ENCODE results near the gene MYO7B. TPM values are rescaled to one million over a fixed set of nuclear protein-coding genes. Genes with fewer than 3 reads are reported as not detected.
"Not testable (repeated sequence)": the region's sequence is repeated elsewhere in the genome, so short reads cannot be mapped to it uniquely, and the experiment has no call there.

The MYO7B gene
- total RNA-seq, 3 donors from 2014 or later, result 0.32 to 2.3 TPM; not detected in 1

DNA sequence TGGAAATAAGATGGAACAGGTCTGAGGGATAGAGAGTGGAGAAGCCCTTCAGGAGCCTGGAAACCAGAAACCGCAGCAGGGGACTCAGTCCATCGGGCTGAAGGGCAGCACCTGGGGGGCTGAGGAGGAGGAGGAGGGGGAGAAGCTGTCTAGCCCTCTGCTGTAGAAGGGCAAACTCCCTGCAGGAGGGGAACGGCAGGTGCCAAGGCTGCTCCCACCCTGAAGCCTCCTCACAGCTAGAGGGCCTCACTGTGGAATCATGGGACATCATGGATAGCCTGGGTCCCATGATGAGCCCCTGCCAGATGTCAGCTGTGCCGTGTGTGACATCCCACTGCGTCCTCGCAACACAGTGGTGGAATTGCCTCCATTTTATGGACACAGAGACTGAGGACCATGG lies 435 bp downstream of the MYO7B start:
- no peaks in the 10 kb centered on the region for H3K36me3 ChIP-seq
- H3K4me3 ChIP-seq, result no peak overlapping the region
- no peaks in the 10 kb centered on the region for H3K9me3 ChIP-seq
- no peaks in the 10 kb centered on the region for H3K27me3 ChIP-seq
- TF ChIP-seq, protein P1, sequence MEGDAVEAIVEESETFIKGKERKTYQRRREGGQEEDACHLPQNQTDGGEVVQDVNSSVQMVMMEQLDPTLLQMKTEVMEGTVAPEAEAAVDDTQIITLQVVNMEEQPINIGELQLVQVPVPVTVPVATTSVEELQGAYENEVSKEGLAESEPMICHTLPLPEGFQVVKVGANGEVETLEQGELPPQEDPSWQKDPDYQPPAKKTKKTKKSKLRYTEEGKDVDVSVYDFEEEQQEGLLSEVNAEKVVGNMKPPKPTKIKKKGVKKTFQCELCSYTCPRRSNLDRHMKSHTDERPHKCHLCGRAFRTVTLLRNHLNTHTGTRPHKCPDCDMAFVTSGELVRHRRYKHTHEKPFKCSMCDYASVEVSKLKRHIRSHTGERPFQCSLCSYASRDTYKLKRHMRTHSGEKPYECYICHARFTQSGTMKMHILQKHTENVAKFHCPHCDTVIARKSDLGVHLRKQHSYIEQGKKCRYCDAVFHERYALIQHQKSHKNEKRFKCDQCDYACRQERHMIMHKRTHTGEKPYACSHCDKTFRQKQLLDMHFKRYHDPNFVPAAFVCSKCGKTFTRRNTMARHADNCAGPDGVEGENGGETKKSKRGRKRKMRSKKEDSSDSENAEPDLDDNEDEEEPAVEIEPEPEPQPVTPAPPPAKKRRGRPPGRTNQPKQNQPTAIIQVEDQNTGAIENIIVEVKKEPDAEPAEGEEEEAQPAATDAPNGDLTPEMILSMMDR (IDR thresholded peaks at IDR 0.05), result no peak
- no peak for TF ChIP-seq POLR2AphosphoS5 (IDR thresholded peaks at IDR 0.05)
- no peak for TF ChIP-seq POLR2A (IDR thresholded peaks at IDR 0.05)
- H3K27ac ChIP-seq, result no peak overlapping the region
- intact Hi-C loops (cut with DNase I; ENCODE audit: low total_unique reads), result no loop called here
- no peak for DNase-seq (ENCODE audit: low spot score in 2 of 2)
- H3K4me1 ChIP-seq, result no peaks in the 10 kb centered on the region

DNA sequence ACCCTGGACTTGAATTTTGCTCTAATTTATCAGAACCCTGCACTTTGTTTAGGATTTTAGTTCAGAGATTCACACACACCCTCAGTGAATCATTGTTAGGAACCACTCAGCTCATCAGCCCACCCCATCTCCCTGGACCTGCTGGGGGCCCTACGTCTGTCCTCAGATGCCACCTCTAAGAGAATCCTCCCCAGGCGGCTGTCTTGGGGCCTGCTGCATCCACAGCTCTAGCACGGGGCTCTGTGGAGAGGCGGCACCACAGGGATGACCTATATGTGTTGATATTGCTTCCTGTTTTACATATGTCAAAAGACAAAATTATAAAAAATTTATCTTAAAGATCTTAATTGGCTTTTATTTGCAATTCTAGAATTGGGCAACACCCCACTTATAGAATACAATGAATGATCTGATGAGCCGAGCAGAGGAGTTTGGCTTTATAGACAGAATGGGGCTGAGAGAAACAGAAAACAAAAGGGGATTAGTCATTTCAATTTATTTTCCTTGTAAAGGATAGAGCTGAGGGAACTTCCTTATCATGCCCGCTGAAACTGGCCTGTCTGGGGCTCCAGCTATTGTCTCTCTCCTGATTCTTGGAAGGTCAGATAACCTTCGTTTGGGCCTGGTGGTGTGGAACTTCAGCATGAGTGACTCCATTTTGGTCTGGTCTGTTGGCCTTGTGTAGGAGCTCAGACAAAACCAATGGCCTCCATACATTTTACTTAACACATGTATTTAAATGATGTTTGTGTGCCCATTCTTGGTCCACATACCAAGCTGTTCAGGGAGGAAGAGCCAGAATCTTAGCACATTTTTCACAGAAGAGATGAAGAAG lies 1.4 kb downstream of the MYO7B start:
- Histone ChIP-seq H3K9me3 (no peaks in the 10 kb centered on the region), H3K27me3 (no peaks in the 10 kb centered on the region), H3K4me1 (no peaks in the 10 kb centered on the region), H3K4me3 (no peak overlapping the region), H3K36me3 (no peaks in the 10 kb centered on the region), H3K27ac (no peak overlapping the region)
- TF ChIP-seq POLR2AphosphoS5 (IDR thresholded peaks at IDR 0.05) (no peak), POLR2A (IDR thresholded peaks at IDR 0.05) (no peak)
- TF ChIP-seq, protein P1 (IDR thresholded peaks at IDR 0.05), result no peak
- DNase-seq (ENCODE audit: low spot score in 2 of 2), result no peak
- intact Hi-C loops (cut with DNase I; ENCODE audit: low total_unique reads), result no loop called here

DNA sequence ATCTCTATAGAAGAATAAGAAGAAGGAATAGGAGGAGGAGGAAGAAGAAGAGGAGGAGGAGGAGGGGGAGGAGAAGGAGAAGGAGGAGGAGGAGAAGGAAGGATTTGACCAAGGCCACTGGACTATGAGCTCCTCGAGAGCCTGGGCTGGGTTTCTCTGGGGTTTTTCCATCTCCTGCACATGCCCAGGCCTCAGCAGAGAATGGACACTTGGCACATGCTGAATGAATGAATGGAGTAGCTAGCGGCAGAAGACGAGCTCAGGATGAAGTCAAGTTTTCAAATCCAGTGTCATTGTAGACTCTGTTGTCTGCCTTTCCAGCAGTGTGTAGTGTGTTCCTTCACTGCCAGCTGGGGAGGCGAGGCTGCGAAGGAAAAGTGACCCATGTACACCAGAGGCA lies 2.2 kb downstream of the MYO7B start:
- no peaks in the 10 kb centered on the region for H3K9me3 ChIP-seq
- no peaks in the 10 kb centered on the region for H3K4me1 ChIP-seq
- no peak overlapping the region for H3K4me3 ChIP-seq
- TF ChIP-seq, protein P1 (IDR thresholded peaks at IDR 0.05), result no peak
- TF ChIP-seq POLR2AphosphoS5 (IDR thresholded peaks at IDR 0.05) (no peak), POLR2A (IDR thresholded peaks at IDR 0.05) (no peak)
- H3K27ac ChIP-seq, result no peak overlapping the region
- H3K27me3 ChIP-seq, result no peaks in the 10 kb centered on the region
- intact Hi-C loops (cut with DNase I; ENCODE audit: low total_unique reads), result no loop called here
- no peaks in the 10 kb centered on the region for H3K36me3 ChIP-seq
- DNase-seq (ENCODE audit: low spot score in 2 of 2), result no peak

DNA sequence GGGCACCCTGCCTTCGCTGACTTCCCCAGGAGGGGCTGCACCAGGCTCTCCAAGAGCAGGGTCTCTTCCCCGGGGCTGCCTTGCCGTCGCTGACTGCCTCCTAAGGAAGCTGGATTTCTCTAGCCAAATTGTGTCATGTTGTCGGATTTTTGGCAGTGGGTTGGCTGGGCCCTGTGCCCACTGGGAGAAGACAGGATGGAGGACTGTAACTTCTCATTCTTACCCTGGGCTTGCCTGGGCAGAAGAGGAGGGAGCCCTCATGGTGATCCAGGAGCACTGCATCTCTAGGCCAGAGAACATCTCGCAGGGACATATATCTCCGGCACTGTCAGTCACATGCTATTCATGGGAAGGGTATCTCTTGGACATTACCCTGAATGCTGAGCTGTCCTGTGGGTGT lies 6.3 kb downstream of the MYO7B start:
- Histone ChIP-seq H3K9me3 (no peaks in the 10 kb centered on the region), H3K4me1 (no peaks in the 10 kb centered on the region), H3K27ac (no peak overlapping the region), H3K27me3 (no peaks in the 10 kb centered on the region), H3K4me3 (no peak overlapping the region), H3K36me3 (no peaks in the 10 kb centered on the region)
- TF ChIP-seq POLR2A (IDR thresholded peaks at IDR 0.05), result peak; percentile 8
- TF ChIP-seq, protein P1 (IDR thresholded peaks at IDR 0.05), result no peak
- no peak for DNase-seq (ENCODE audit: low spot score in 2 of 2)
- intact Hi-C loops (cut with DNase I; ENCODE audit: low total_unique reads), result loop anchor here (10.0 kb wide), 1 partner anchor 1247 kb away; no protein-coding TSS in a partner anchor

DNA sequence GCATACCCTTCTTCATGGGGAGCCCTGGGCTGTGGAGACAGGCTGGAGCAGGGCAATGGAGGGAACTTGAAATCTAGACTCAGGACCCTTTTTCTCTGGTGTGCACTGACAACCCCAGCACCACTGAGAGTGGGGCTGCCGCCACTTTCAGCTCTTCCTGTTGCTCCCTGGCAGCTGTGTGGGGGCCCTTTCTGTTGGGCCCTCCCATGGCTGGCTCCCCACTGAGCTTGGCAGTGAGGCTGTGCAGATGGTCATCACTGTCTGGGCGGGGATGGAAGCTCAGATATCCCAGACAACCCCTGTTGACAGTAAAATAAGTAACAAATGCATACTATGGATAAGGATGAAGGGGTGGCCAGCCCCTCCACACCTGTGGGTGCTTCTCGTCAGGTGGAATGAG lies 6.7 kb downstream of the MYO7B start:
- H3K4me1 ChIP-seq, result no peaks in the 10 kb centered on the region
- intact Hi-C loops (cut with DNase I; ENCODE audit: low total_unique reads), result loop anchor here (10.0 kb wide), 1 partner anchor 1247 kb away; no protein-coding TSS in a partner anchor
- no peak overlapping the region for H3K27ac ChIP-seq
- H3K27me3 ChIP-seq, result no peaks in the 10 kb centered on the region
- no peaks in the 10 kb centered on the region for H3K36me3 ChIP-seq
- no peaks in the 10 kb centered on the region for H3K9me3 ChIP-seq
- H3K4me3 ChIP-seq, result no peak overlapping the region
- TF ChIP-seq, protein P1 (IDR thresholded peaks at IDR 0.05), result no peak
- TF ChIP-seq POLR2A (IDR thresholded peaks at IDR 0.05) (no peak), POLR2AphosphoS5 (IDR thresholded peaks at IDR 0.05) (no peak)
- DNase-seq (ENCODE audit: low spot score in 2 of 2), result no peak

DNA sequence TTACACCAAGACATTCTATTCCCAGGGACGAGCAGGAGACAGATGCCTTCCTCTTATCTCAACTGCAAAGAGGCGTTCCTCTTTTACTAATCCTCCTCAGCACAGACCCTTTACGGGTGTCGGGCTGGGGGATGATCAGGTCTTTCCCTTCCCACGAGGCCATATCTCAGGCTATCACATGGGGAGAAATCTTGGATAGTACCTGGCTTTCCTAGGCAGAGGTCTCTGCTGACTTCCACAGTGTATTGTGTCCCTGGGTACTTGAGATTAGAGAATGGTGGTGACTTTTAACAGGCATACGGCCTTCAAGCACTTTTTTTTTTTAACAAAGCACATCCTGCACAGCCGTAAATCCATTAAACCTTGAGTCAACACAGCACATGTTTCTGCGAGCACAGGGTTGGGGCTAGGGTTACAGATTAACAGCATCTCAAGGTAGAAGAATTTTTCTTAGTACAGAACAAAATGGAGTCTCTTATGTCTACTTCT lies 7.6 kb downstream of the MYO7B start:
- H3K27me3 ChIP-seq; H3K36me3 ChIP-seq; DNase-seq (ENCODE audit: low spot score in 2 of 2); H3K4me3 ChIP-seq; H3K4me1 ChIP-seq; H3K9me3 ChIP-seq; H3K27ac ChIP-seq: not testable (repeated sequence)
- intact Hi-C loops (cut with DNase I; ENCODE audit: low total_unique reads), result loop anchor here (10.0 kb wide), 1 partner anchor 1248 kb away; no protein-coding TSS in a partner anchor

All from breast epithelium (tissue), 4 donors.